Left colon (tissue), 2 donors: Measurements from ENCODE around the gene ENOSF1. TPM values are rescaled to one million over a fixed set of nuclear protein-coding genes. Genes with fewer than 3 reads are reported as not detected.
"Not testable (repeated sequence)": the region's sequence is repeated elsewhere in the genome, so short reads cannot be mapped to it uniquely, and the experiment has no call there.

Experiments used
- ATAC-seq: fragments of 200-7000 bp; cut with Tn5 transposase; one replicate; pipeline ENCODE4 v1.9.1; 2020; ENCODE audit warnings: mild to moderate bottlenecking, moderate library complexity
- DNase-seq, 2 donors: peaks; one replicate each; pipeline ENCODE4 v3.0.0-alpha.2; 2020
- intact Hi-C, 2 donors: fragments of 100-400 bp; cut with DNase I in 1 of 2; cut with micrococcal nuclease in 1 of 2; formaldehyde crosslinking; loops; one replicate each; pipeline versions ENCODE4 v1.11.2 to v1.14.0; 2022; cut with DNase I, micrococcal nuclease
- total RNA-seq, 2 donors: library from RNA; stranded (reverse); fragmentation: NEBNext Ultra II Directional; extraction: Animal tissue kit (Norgen Biotek cat#: 25700); gene quantifications; one replicate each; pipeline ENCODE4 v1.2.1, GENCODE V29; 2021
- donor health status: DM: no; HTN: no; CAD: no.
- donor health status: DM: yes; HTN: yes; CAD: no.

Gene ENOSF1
- total RNA-seq, 2 donors from 2014 or later, result 66.3 to 92.0 TPM

- no peak for DNase-seq
- intact Hi-C loops, result no loop called here
- no peak for ATAC-seq
These were observed 1.8 kb downstream of the ENOSF1 start for GRCh38 chr18:710418-711300.

GRCh38 chr18:709771-710170, 2.7 kb downstream of the ENOSF1 start:
- no peak for DNase-seq
- ATAC-seq, result no peak
- intact Hi-C loops, result no loop called here

GRCh38 chr18:708096-708495, 4.3 kb downstream of the ENOSF1 start:
- DNase-seq (no peak), ATAC-seq (no peak)
- intact Hi-C loops, result no loop called here

- no peak for ATAC-seq
- intact Hi-C loops, result no loop called here
These were observed 6.0 kb downstream of the ENOSF1 start for GRCh38 chr18:706405-706804.

GRCh38 chr18:703213-703967, 9.0 kb downstream of the ENOSF1 start:
- DNase-seq, result no peak
- intact Hi-C loops, result no loop called here
- no peak for ATAC-seq

More at GRCh38 chr18:706405-706804, 6.0 kb downstream of the ENOSF1 start:
- DNase-seq, result no peak

- ATAC-seq, result no peak
- intact Hi-C loops, result no loop called here
- no peak for DNase-seq
These were observed 14.6 kb downstream of the ENOSF1 start for GRCh38 chr18:697800-698199.

GRCh38 chr18:697012-697411, 15.4 kb downstream of the ENOSF1 start:
- ATAC-seq (no peak), DNase-seq (no peak)
- intact Hi-C loops, result no loop called here

GRCh38 chr18:693466-694187, 18.8 kb downstream of the ENOSF1 start:
- DNase-seq, result no peak
- intact Hi-C loops, result no loop called here
- no peak for ATAC-seq

GRCh38 chr18:692824-693223, 19.6 kb downstream of the ENOSF1 start:
- no peak for DNase-seq
- intact Hi-C loops, result no loop called here
- no peak for ATAC-seq

- no peak for DNase-seq
- intact Hi-C loops, result no loop called here
- ATAC-seq, result peak; percentile 16
These were observed 24.1 kb downstream of the ENOSF1 start for GRCh38 chr18:688323-688722.

GRCh38 chr18:686339-687111, 25.9 kb downstream of the ENOSF1 start:
- ATAC-seq, result no peak
- intact Hi-C loops, result no loop called here
- DNase-seq, result no peak

GRCh38 chr18:685438-685837, 27.0 kb downstream of the ENOSF1 start:
- no peak for ATAC-seq

GRCh38 chr18:683531-683930, 28.9 kb downstream of the ENOSF1 start:
- ATAC-seq (peak; percentile 11), DNase-seq (no peak)
- intact Hi-C loops, result no loop called here

More at GRCh38 chr18:685438-685837, 27.0 kb downstream of the ENOSF1 start:
- no peak for DNase-seq
- intact Hi-C loops, result no loop called here

- intact Hi-C loops, result no loop called here
- no peak for DNase-seq
- ATAC-seq, result peak; percentile 44
These were observed 29.6 kb downstream of the ENOSF1 start for GRCh38 chr18:682833-683232.

GRCh38 chr18:682416-682815, 30.0 kb downstream of the ENOSF1 start:
- ATAC-seq, intact Hi-C loops, DNase-seq: not testable (repeated sequence)

- DNase-seq, result no peak
- ATAC-seq, result no peak
- intact Hi-C loops, result no loop called here
These were observed 30.4 kb downstream of the ENOSF1 start for GRCh38 chr18:681985-682384.

- intact Hi-C loops, result no loop called here
These were observed 32.0 kb downstream of the ENOSF1 start for GRCh38 chr18:680392-680791.

GRCh38 chr18:679516-679915, 32.9 kb downstream of the ENOSF1 start:
- no peak for ATAC-seq
- intact Hi-C loops, result no loop called here
- no peak for DNase-seq

More at GRCh38 chr18:680392-680791, 32.0 kb downstream of the ENOSF1 start:
- ATAC-seq (no peak), DNase-seq (no peak)
